GM12891 (cell line): Measurements from ENCODE around the gene PGAP1.

Experiments
- POLR2A ChIP-seq: IDR thresholded peaks from 2 replicates; pipeline ENCODE4 v1.6.1; 2011; ENCODE audit warnings: low read depth, low read length, control low read depth
- POLR2AphosphoS5 ChIP-seq: IDR thresholded peaks from 2 replicates; pipeline ENCODE4 v1.6.1; 2011; ENCODE audit warnings: low read depth, low read length, control low read depth
- TAF1 ChIP-seq: IDR thresholded peaks from 2 replicates; pipeline ENCODE4 v1.6.1; 2011; ENCODE audit warnings: low read depth, low read length, control low read depth

DNA sequence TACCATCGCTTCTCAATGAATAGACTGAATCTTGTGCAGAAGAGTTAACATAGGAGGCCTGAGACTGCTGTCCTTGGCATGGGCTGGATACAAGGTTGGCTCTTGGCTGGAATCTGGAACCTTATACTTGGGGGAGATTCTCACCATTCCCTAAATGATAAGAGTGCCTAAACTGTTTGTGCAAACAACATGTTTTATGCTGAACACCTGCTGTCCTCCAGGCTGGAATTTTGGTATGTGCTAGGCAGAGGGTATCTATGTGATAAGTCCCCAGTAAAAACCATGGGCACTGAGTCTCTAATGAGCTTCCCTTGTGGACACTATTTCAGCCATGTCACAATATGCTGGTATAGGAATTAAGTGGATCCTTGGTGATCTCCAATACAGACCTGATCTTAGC lies 12.8 kb downstream of the PGAP1 start:
- TF ChIP-seq POLR2A (no peak), TAF1 (no peak), POLR2AphosphoS5 (no peak)
